BLaER1 treated with 17β-estradiol and CSF1 and Interleukin-3, amounts not matched to agents 10 nM and 100 nM (cell line): ENCODE data around the gene NR1I3.
"Not testable (repeated sequence)": the region's sequence is repeated elsewhere in the genome, so short reads cannot be mapped to it uniquely, and the experiment has no call there.

Experiments
- H3K27ac ChIP-seq, 11 experiments: shearing (Covaris generic); formaldehyde crosslinking; 2 replicates each; pipeline ENCODE4 v1.8.1; 2022
- H3K27me3 ChIP-seq, 11 experiments: shearing (Covaris generic); formaldehyde crosslinking; 2 replicates each; pipeline ENCODE4 v1.8.1; 2022
- H3K36me3 ChIP-seq, 11 experiments: shearing (Covaris generic); formaldehyde crosslinking; 2 replicates each; pipeline ENCODE4 v1.8.1; 2022
- H3K4me1 ChIP-seq, 10 experiments: shearing (Covaris generic); formaldehyde crosslinking; 2 replicates each; pipeline ENCODE4 v1.8.1; 2022
- H3K4me2 ChIP-seq, 11 experiments: shearing (Covaris generic); formaldehyde crosslinking; 2 replicates each; pipeline ENCODE4 v1.8.1; 2022
- H3K4me3 ChIP-seq, 10 experiments: shearing (Covaris generic); formaldehyde crosslinking; 2 replicates each; pipeline ENCODE4 v1.8.1; 2022
- H3K9ac ChIP-seq, 11 experiments: shearing (Covaris generic); formaldehyde crosslinking; 2 replicates each; pipeline ENCODE4 v1.8.1; 2022
- H3K9me3 ChIP-seq, 11 experiments: shearing (Covaris generic); formaldehyde crosslinking; replicated peaks in 1 of 11; 2 replicates each; pipeline ENCODE4 v1.8.1; 2022
- H4K20me1 ChIP-seq, 11 experiments: shearing (Covaris generic); formaldehyde crosslinking; 2 replicates each; pipeline ENCODE4 v1.8.1; 2022
- Cebpa-rat ChIP-seq, 11 experiments: shearing (Covaris generic); IDR thresholded peaks; 2 replicates each; pipeline ENCODE4 v1.8.1; 2022

Gene NR1I3

GRCh38 chr1:161266202-161266601 lies 28.2 kb upstream of the NR1I3 start:
- Histone ChIP-seq H3K27me3 (no peaks in the 10 kb centered on the region), H3K4me2 (no peak overlapping the region), H3K9ac (no peak overlapping the region), H3K27ac (no peak overlapping the region), H3K36me3 (no peaks in the 10 kb centered on the region), H4K20me1 (no peaks in the 10 kb centered on the region), H3K4me3 (no peak overlapping the region), H3K4me1 (peaks cover 25 to 34% (median 30%) of the 10 kb centered on the region in 10 experiments), H3K9me3 (no peaks in the 10 kb centered on the region)
- no peak for TF ChIP-seq Cebpa-rat (IDR thresholded peaks at IDR 0.05)

GRCh38 chr1:161265305-161265704 lies 27.3 kb upstream of the NR1I3 start:
- H4K20me1 ChIP-seq, result no peaks in the 10 kb centered on the region
- no peak overlapping the region for H3K4me2 ChIP-seq
- H3K36me3 ChIP-seq, result no peaks in the 10 kb centered on the region
- 0 out of 22 replicates have a peak, but pooled peaks cover 0 to 5% (median 0%) of the 10 kb centered on the region in 11 experiments for H3K27me3 ChIP-seq
- peaks cover 34 to 43% (median 39%) of the 10 kb centered on the region in 10 experiments for H3K4me1 ChIP-seq
- no peak overlapping the region for H3K27ac ChIP-seq
- no peaks in the 10 kb centered on the region for H3K9me3 ChIP-seq
- H3K4me3 ChIP-seq, result no peak overlapping the region
- no peak for TF ChIP-seq Cebpa-rat (IDR thresholded peaks at IDR 0.05)
- H3K9ac ChIP-seq, result no peak overlapping the region

GRCh38 chr1:161261261-161262235 lies 23.5 kb upstream of the NR1I3 start:
- no peaks in the 10 kb centered on the region for H4K20me1 ChIP-seq
- H3K4me3 ChIP-seq, result no peak overlapping the region
- peaks cover 0 to 7% (median 0%) of the 10 kb centered on the region in 11 experiments; a peak in 4 of 22 replicates for H3K36me3 ChIP-seq
- H3K27ac ChIP-seq, result peak overlapping the region in 1 of 11 experiments; percentile 2; a peak in 1 of 22 replicates
- H3K4me2 ChIP-seq, result peak overlapping the region; percentile 29 to 88 (median 76)
- no peak for TF ChIP-seq Cebpa-rat (IDR thresholded peaks at IDR 0.05)
- peaks cover 21 to 37% (median 31%) of the 10 kb centered on the region in 10 experiments for H3K4me1 ChIP-seq
- H3K9ac ChIP-seq, result peak overlapping the region in 5 of 11 experiments; percentile 7 to 62 (median 10); a peak in 3 of 22 replicates
- 0 out of 22 replicates have a peak, but pooled peaks cover 0 to 8% (median 0%) of the 10 kb centered on the region in 11 experiments for H3K27me3 ChIP-seq
- peaks cover 25 to 29% (median 27%) of the 10 kb centered on the region in 11 experiments for H3K9me3 ChIP-seq

- TF ChIP-seq Cebpa-rat (IDR thresholded peaks at IDR 0.05), result no peak
- Histone ChIP-seq H3K9ac (peak overlapping the region in 5 of 11 experiments; percentile 7 to 62 (median 10); a peak in 6 of 22 replicates), H3K36me3 (peaks cover 0 to 7% (median 0%) of the 10 kb centered on the region in 11 experiments; a peak in 4 of 22 replicates), H3K4me2 (peak overlapping the region; percentile 29 to 88 (median 76); a peak in 21 of 22 replicates), H3K27me3 (0 out of 22 replicates have a peak, but pooled peaks cover 0 to 8% (median 0%) of the 10 kb centered on the region in 11 experiments), H4K20me1 (no peaks in the 10 kb centered on the region), H3K4me1 (peaks cover 21 to 37% (median 31%) of the 10 kb centered on the region in 10 experiments), H3K9me3 (peaks cover 31 to 38% (median 35%) of the 10 kb centered on the region in 11 experiments), H3K27ac (peak overlapping the region in 1 of 11 experiments; percentile 2; a peak in 1 of 22 replicates), H3K4me3 (peak overlapping the region in 1 of 10 experiments; percentile 1; a peak in 1 of 20 replicates)
These were observed 22.6 kb upstream of the NR1I3 start for GRCh38 chr1:161260376-161261260.

GRCh38 chr1:161259765-161260164 lies 21.8 kb upstream of the NR1I3 start:
- Histone ChIP-seq H3K9ac (peak overlapping the region in 1 of 11 experiments; percentile 10; a peak in 1 of 22 replicates), H4K20me1 (no peaks in the 10 kb centered on the region), H3K27me3 (0 out of 22 replicates have a peak, but pooled peaks cover 0 to 8% (median 0%) of the 10 kb centered on the region in 11 experiments), H3K4me2 (peak overlapping the region in 9 of 11 experiments; percentile 34 to 88 (median 78); a peak in 17 of 22 replicates), H3K27ac (no peak overlapping the region), H3K36me3 (peaks cover 0 to 7% (median 0%) of the 10 kb centered on the region in 11 experiments; a peak in 4 of 22 replicates), H3K9me3 (peaks cover 31 to 43% (median 35%) of the 10 kb centered on the region in 11 experiments), H3K4me1 (peaks cover 21 to 43% (median 31%) of the 10 kb centered on the region in 10 experiments), H3K4me3 (no peak overlapping the region)
- TF ChIP-seq Cebpa-rat (IDR thresholded peaks at IDR 0.05), result no peak

GRCh38 chr1:161259345-161259702 lies 21.3 kb upstream of the NR1I3 start:
- no peak overlapping the region for H3K9ac ChIP-seq
- H3K4me2 ChIP-seq, result peak overlapping the region in 6 of 11 experiments; percentile 8 to 88 (median 74); a peak in 5 of 22 replicates

GRCh38 chr1:161258439-161259344 lies 20.7 kb upstream of the NR1I3 start, which contains the start of gene PCP4L1:
PCP4L1 (plus strand) TSS chr1:161258745; CDS start chr1:161258975, 230 bp downstream.
- Histone ChIP-seq H3K4me2 (peak within 1 kb of the TSS in 6 of 11 experiments; percentile 8 to 88 (median 74); a peak in 5 of 22 replicates), H3K27ac (no peak within 1 kb of the TSS), H3K4me1 (peaks cover 21 to 45% (median 31%) of the 10 kb centered on the region in 10 experiments), H4K20me1 (no peaks in the 10 kb centered on the region), H3K36me3 (peaks cover 0 to 7% (median 0%) of the 10 kb centered on the region in 11 experiments; a peak in 4 of 22 replicates), H3K9me3 (peaks cover 31 to 43% (median 35%) of the 10 kb centered on the region in 11 experiments), H3K9ac (no peak within 1 kb of the TSS), H3K27me3 (0 out of 22 replicates have a peak, but pooled peaks cover 0 to 8% (median 0%) of the 10 kb centered on the region in 11 experiments), H3K4me3 (no peak within 1 kb of the TSS)
- no peak for TF ChIP-seq Cebpa-rat (IDR thresholded peaks at IDR 0.05)

More at GRCh38 chr1:161259345-161259702, 21.3 kb upstream of the NR1I3 start:
- Histone ChIP-seq H3K27ac (no peak overlapping the region), H4K20me1 (no peaks in the 10 kb centered on the region), H3K9me3 (peaks cover 31 to 43% (median 35%) of the 10 kb centered on the region in 11 experiments), H3K4me3 (no peak overlapping the region), H3K27me3 (0 out of 22 replicates have a peak, but pooled peaks cover 0 to 8% (median 0%) of the 10 kb centered on the region in 11 experiments), H3K4me1 (peaks cover 21 to 45% (median 31%) of the 10 kb centered on the region in 10 experiments), H3K36me3 (peaks cover 0 to 7% (median 0%) of the 10 kb centered on the region in 11 experiments; a peak in 4 of 22 replicates)
- no peak for TF ChIP-seq Cebpa-rat (IDR thresholded peaks at IDR 0.05)

- H3K36me3 ChIP-seq, H3K4me3 ChIP-seq, H3K9ac ChIP-seq, H3K4me2 ChIP-seq, H3K27ac ChIP-seq, H3K27me3 ChIP-seq, H4K20me1 ChIP-seq: not testable (repeated sequence)
- peaks cover 21 to 39% (median 25%) of the 10 kb centered on the region in 10 experiments for H3K4me1 ChIP-seq
- peaks cover 31 to 43% (median 35%) of the 10 kb centered on the region in 11 experiments for H3K9me3 ChIP-seq
These were observed 19.1 kb upstream of the NR1I3 start for GRCh38 chr1:161257109-161257508.

- H3K4me2 ChIP-seq, result not testable (repeated sequence)
These were observed 18.0 kb upstream of the NR1I3 start for GRCh38 chr1:161255955-161256520.

GRCh38 chr1:161255302-161255701 lies 17.3 kb upstream of the NR1I3 start:
- H3K4me3 ChIP-seq, H3K36me3 ChIP-seq, H3K9ac ChIP-seq, H3K27me3 ChIP-seq, H4K20me1 ChIP-seq, H3K27ac ChIP-seq: not testable (repeated sequence)
- Histone ChIP-seq H3K4me2 (peak overlapping the region in 4 of 11 experiments; percentile 8 to 28 (median 16); a peak in 4 of 22 replicates), H3K4me1 (peaks cover 3 to 21% (median 7%) of the 10 kb centered on the region in 10 experiments; a peak in 17 of 20 replicates), H3K9me3 (peaks cover 35 to 60% (median 41%) of the 10 kb centered on the region in 11 experiments)

More at GRCh38 chr1:161255955-161256520, 18.0 kb upstream of the NR1I3 start:
- peaks cover 31 to 53% (median 38%) of the 10 kb centered on the region in 11 experiments for H3K9me3 ChIP-seq
- H3K27me3 ChIP-seq, H3K4me3 ChIP-seq, H4K20me1 ChIP-seq, H3K27ac ChIP-seq, H3K36me3 ChIP-seq, H3K9ac ChIP-seq: not testable (repeated sequence)
- peaks cover 11 to 29% (median 14%) of the 10 kb centered on the region in 10 experiments for H3K4me1 ChIP-seq
